Neural crest cell (in vitro differentiated cells): ENCODE measurements around the gene EHBP1. TPM values are rescaled to one million over a fixed set of nuclear protein-coding genes. Genes with fewer than 3 reads are reported as not detected.

Experiments
- DNase-seq: peaks from one replicate; pipeline ENCODE4 v3.0.0; 2021; ENCODE audit warnings: low read depth, mixed read lengths, low spot score
- H3K27ac Mint-ChIP-seq: one replicate; pipeline ENCODE4 v1.8.0; 2021; ENCODE audit warnings: mild to moderate bottlenecking, mixed read lengths; ENCODE audit not compliant: unreplicated experiment
- H3K27me3 Mint-ChIP-seq: 2 replicates; pipeline ENCODE4 v1.8.0; 2021; ENCODE audit warnings: low read depth, mild to moderate bottlenecking, mixed read lengths
- H3K36me3 Mint-ChIP-seq: 2 replicates; pipeline ENCODE4 v1.8.0; 2021; ENCODE audit warnings: low read depth, mild to moderate bottlenecking, mixed read lengths
- H3K4me1 Mint-ChIP-seq: 2 replicates; pipeline ENCODE4 v1.8.0; 2021; ENCODE audit warnings: mixed read lengths
- H3K4me3 Mint-ChIP-seq: one replicate; pipeline ENCODE4 v1.8.0; 2021; ENCODE audit warnings: mild to moderate bottlenecking, mixed read lengths
- H3K9me3 Mint-ChIP-seq: 2 replicates; pipeline ENCODE4 v1.8.0; 2021; ENCODE audit warnings: mixed read lengths
- CTCF ChIP-seq: fragments of 200-600 bp; sonication (generic); conservative IDR thresholded peaks from 2 replicates; pipeline ENCODE4 v1.5.0; 2021; ENCODE audit warnings: antibody characterized with exemption, mild to moderate bottlenecking
- total RNA-seq: library from RNA; stranded (reverse); gene quantifications from 2 replicates; pipeline ENCODE4 v1.2.1, GENCODE V29; 2021

Gene EHBP1
- total RNA-seq, 1 donor from 2014 or later, result 42.3 TPM

GRCh38 chr2:63086687-63087086, 381.2 kb downstream of the EHBP1 start:
- no peak for DNase-seq
- no peak for TF ChIP-seq CTCF
- Mint-ChIP-seq H3K4me1 (no peaks in the 10 kb centered on the region), H3K9me3 (no peaks in the 10 kb centered on the region), H3K4me3 (no peak overlapping the region), H3K27ac (no peak overlapping the region), H3K36me3 (no peaks in the 10 kb centered on the region), H3K27me3 (peaks cover 22% of the 10 kb centered on the region)

- H3K27ac Mint-ChIP-seq, result no peak overlapping the region
- no peaks in the 10 kb centered on the region for H3K4me1 Mint-ChIP-seq
- no peak overlapping the region for H3K4me3 Mint-ChIP-seq
Observed at GRCh38 chr2:63092401-63092800, 386.9 kb downstream of the EHBP1 start.

GRCh38 chr2:63092857-63093256, 387.3 kb downstream of the EHBP1 start:
- Mint-ChIP-seq H3K27me3 (peaks cover 2% of the 10 kb centered on the region), H3K4me1 (no peaks in the 10 kb centered on the region), H3K27ac (no peak overlapping the region), H3K36me3 (no peaks in the 10 kb centered on the region), H3K4me3 (no peak overlapping the region), H3K9me3 (no peaks in the 10 kb centered on the region)
- DNase-seq, result no peak
- TF ChIP-seq CTCF, result no peak

More at GRCh38 chr2:63092401-63092800, 386.9 kb downstream of the EHBP1 start:
- H3K9me3 Mint-ChIP-seq, result no peaks in the 10 kb centered on the region
- no peaks in the 10 kb centered on the region for H3K36me3 Mint-ChIP-seq
- TF ChIP-seq CTCF, result no peak
- peaks cover 2% of the 10 kb centered on the region for H3K27me3 Mint-ChIP-seq
- no peak for DNase-seq

GRCh38 chr2:63093502-63093901, 388.0 kb downstream of the EHBP1 start:
- no peak for DNase-seq

More at GRCh38 chr2:63093502-63093901, 388.0 kb downstream of the EHBP1 start:
- Mint-ChIP-seq H3K36me3 (no peaks in the 10 kb centered on the region), H3K27ac (no peak overlapping the region), H3K4me3 (no peak overlapping the region), H3K9me3 (no peaks in the 10 kb centered on the region), H3K4me1 (no peaks in the 10 kb centered on the region), H3K27me3 (peaks cover 2% of the 10 kb centered on the region)
- no peak for TF ChIP-seq CTCF

Other genes with a start within 250 kb of the EHBP1 start
- 3.1 and 4.0 TPM in 2 replicates for gene TMEM17, start 199.5 kb upstream of the EHBP1 start, total RNA-seq